Fibroblast of gingiva (primary cell): Measurements from ENCODE around the gene ENPP7.

Experiments
- DNase-seq: peaks from one replicate; pipeline ENCODE4 v3.0.0-alpha.2; 2011; ENCODE audit warnings: low read depth

Gene ENPP7

GRCh38 chr17:79777894-79778503 lies 47.3 kb downstream of the ENPP7 start, which contains the start of gene CBX2:
Gene CBX2, plus strand, starts transcription at chr17:79778148. Its CDS starts 88 bp downstream, at chr17:79778236.
- peak; percentile 55 for DNase-seq

- DNase-seq: no peak
Measured at GRCh38 chr17:79778504-79779083, 47.9 kb downstream of the ENPP7 start.

- DNase-seq: no peak
Measured at GRCh38 chr17:79779084-79779529, 48.4 kb downstream of the ENPP7 start.

- no peak for DNase-seq
Measured at GRCh38 chr17:79779661-79780365, 49.1 kb downstream of the ENPP7 start.

DNA sequence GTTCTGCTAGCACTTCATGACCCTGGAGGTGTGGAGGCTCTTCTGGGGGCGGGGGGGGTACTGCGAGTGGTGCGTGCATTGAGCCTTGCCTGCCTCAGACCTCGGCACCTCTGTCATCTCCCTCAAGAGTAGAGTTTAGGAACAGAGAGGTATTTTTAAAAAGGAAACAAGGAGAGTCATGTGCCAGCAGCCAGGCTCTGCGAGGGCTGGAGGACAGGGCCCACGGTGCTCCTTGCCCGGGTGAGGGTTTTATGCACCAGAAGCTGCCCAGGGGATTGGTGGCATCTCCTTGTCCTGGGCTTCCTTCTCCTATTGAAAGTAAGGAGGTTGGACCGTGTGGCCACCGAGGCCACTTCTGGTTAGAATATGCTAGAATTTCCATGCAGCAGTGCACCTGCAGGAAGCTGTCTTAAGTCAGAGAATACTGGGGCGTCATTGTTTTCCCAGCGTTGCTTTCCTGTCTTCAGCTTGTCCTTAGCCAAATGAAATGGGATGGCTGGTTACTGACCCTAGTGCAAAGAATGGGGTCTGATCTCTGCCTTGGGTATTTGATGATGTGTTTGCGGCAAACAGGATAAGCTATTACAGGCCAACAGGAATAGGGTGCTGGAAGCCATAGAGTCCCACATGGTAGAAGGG lies 50.4 kb downstream of the ENPP7 start:
- DNase-seq: no peak

DNA sequence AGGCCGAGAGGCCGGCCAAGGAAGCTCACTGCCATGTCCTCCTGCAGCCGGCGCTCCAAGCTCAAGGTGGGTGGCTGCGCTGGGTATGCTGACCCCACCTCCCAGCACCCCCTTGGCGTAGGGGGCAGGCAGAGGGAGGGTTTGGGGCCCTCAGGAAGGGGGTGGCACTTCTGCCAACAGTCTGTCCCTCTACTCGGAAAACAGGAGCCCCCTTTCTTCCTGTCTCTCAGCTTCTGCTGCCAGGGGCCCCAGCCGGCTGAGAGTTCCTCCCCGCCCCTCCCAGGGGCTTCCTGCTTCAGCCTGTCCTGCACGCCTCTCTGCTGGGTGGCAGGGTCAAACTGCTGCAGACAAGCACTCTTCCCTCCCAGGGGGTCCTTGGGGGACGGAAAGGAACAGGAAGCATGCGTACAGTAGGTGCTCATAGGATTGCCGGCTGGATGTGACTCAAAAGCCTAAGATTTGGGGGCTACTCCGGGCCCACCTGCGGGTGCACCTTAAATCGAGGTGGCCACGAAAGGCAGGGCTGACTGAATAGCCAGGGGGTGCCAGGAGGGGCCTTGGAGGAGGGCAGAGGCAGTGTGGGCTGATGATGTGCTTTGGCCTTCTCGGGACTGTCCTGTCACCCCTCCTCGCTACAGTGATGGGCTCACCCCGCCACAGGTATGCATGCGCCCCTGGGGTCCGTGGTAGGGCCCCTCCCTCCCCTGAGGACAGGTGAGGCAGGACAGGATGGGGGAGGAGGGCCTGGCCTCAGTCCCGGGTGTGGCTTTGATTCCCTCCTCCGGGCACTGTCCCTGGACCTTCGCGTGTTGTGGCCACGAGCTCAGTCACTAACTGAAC lies 51.2 kb downstream of the ENPP7 start:
- DNase-seq: no peak

GRCh38 chr17:79783891-79784290 lies 53.1 kb downstream of the ENPP7 start:
- no peak for DNase-seq

GRCh38 chr17:79784353-79785016 lies 53.7 kb downstream of the ENPP7 start:
- no peak for DNase-seq

DNA sequence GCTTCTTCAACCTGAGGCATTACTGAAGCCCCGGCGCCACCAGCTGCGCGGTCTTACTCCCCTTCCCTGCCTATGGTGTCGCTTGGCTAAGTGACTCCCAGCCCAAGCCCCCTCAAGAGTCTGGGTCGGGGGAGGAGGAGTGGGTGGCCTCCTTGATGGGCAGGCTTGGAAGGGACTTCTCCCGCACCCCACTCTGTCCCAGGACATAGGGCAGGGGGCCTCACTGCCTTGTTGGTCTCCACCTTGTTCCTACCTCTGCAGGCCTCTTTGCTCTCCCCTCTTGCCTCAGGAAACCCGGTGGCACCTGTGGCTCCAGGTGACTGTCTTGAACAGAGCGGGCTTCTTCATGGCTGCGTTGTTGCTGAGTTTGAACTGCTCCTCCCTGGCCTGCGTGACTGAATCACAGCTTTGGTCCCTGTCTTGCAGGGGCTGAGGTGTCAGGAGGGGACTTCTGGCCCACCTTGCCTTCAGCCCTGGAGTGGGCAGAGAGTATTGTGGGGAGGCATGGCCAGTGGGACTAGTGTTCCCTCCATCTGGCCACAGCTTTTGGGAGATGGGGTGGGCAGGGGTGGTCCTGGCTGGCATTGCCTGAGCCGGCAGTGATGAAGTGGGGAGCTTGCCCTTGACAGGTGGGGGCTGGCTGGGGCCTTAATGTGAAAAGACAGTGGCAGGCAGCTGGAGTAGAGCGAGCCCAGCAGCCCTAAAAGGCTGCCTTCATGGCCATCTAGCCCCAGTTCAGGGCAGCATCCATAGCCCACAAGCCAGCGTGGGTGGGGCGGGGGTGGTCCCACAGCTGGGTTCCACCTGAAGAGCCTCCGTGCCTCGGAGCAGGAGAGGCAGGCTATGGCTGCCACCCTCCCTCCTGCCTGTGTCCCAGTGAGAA lies 54.5 kb downstream of the ENPP7 start:
- DNase-seq: no peak

DNA sequence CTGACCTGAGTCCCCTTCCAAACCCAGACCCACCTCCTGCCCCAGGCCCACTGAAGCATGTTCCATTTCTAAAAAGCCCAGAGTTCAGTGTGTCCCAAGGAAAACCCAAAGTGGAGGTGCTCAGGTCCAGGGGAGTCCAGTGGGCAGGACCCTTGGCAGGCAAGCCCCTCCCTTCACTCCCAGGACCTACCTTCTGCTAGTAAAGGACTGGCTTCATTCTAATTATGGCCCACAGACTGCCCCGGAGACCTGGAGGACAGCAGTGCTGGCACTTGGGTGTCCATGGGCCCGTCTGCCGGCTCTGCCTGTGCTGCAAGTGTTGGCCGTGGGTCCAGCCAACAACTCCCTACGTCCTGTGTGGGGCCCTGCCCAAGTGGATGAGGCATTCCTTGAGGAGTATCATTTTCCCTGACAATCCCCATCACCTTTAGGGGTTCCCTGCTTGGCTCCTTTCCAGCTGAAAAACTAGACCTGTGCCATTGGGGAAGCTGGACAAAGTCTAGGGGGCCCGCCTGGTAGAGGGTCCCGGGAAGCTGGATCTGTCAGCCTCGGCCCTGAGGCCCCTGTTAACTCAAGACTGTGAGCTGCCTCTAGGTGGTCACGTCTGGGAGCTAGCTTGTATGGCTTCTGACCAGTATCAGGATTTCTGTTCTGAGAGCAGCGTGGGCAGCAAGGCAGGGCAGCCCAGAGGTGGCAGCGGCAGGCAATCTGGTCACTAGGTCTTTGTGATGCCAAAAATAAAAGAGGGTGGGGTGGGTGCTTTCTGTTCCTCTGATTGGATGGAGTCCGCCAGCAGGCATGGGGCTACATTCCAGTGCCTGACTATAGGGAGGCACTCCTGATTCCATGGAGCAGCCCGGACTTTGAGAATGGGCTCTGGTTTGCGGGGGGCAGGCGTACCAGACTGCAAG lies 55.4 kb downstream of the ENPP7 start:
- no peak for DNase-seq

- no peak for DNase-seq
Measured at GRCh38 chr17:79786930-79787643, 56.3 kb downstream of the ENPP7 start.

- DNase-seq: no peak
Measured at GRCh38 chr17:79788455-79788854, 57.7 kb downstream of the ENPP7 start.

DNA sequence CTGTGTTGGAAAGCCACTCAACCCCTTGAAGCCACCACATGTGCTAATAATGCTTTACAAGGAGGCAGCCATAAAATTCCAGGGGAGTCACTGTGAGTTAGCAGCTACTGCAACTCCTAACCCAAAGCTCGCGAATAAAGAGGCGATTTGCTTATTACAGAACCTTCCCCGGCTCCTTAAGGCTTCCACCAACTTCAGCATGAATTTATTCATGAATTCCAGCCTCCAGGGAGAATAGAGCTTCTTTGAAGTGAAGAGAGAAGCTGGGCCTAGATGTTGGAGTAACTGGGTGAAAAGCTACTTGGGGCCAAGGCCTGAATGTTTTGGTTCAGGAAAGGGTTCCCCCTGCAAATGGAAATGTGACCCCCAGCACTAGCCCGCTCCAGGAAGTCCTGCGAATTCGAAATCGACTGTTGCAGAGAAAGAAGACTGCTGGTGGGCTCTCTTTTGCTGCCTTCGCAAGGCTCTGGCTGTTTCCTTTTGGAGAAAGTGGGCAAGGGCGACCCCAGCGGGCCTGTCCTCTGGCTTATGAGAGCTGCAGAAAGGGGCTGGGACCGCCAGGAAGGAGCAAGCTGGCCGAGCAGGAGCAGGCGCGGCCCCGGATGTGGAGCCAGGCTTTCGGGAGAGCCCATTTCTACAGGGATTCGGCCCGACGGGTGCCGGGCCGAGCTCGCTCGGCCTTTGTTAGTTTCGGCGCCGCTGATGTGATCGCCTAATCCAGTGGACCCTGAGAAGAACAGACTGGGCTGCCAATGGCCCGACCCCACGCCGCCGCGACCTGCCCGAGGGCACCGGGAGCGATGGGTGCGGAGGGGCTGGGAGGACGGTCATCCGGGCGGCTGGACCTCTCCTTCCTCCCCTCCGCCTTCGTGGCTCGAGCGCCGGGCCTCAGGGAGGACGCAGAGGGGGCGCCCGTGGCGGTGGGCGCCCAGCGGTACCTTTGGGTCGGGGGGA lies 58.5 kb downstream of the ENPP7 start:
- DNase-seq: no peak

- no peak for DNase-seq
Measured at GRCh38 chr17:79789943-79790804, 59.4 kb downstream of the ENPP7 start.

DNA sequence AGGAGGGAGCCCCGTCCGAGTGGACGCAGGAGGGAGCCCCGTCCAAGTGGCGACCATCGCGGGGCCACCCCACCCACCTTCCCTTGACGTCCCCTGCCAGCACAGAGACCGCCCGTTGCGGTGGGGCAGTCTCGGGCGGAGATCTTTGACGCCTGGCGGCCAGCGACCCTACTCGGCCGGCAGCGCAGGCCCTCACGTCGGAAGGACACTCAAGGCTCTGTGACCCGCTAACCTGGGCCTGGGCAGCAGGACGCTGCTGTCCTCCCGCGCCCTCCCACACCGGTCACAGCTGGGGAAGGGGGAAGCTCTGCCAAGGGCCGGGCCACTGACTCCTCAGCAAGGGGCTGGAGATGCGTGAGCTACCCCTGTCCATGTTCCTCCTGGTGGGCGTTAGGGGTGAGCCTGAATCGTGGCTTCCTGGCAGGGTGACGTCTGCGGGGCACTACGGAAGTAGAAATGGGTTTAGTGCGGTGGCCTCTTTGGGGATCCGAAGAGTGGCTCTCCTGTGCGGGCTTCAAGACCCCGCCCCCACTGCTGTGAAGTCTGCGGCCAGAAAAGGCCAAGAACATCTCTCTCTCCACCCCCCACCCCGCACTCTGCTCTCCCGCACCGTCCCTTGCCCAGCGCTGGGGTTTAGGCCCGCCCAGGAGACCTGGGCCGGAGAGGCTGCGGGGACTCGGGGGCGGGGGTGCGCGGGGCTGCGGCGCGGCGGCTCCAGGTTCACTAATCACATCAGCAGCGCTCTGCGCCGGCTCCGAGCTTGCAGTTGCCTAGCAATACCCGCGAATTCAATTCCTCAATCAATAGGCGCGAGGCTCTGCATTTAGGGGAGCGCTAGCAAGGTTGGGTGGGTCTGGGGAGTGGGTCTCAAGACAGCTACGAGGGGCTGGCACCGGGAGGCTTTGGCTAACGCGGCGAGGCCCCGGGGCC lies 60.3 kb downstream of the ENPP7 start:
- no peak for DNase-seq
